ENCODE data around the gene OLFML2B. TPM values are rescaled to one million over a fixed set of nuclear protein-coding genes. Genes with fewer than 3 reads are reported as not detected.
"Not testable (repeated sequence)": the region's sequence is repeated elsewhere in the genome, so short reads cannot be mapped to it uniquely, and the experiment has no call there.

The OLFML2B gene
- total RNA-seq: 0.87 and 3.2 TPM in 2 replicates

DNA sequence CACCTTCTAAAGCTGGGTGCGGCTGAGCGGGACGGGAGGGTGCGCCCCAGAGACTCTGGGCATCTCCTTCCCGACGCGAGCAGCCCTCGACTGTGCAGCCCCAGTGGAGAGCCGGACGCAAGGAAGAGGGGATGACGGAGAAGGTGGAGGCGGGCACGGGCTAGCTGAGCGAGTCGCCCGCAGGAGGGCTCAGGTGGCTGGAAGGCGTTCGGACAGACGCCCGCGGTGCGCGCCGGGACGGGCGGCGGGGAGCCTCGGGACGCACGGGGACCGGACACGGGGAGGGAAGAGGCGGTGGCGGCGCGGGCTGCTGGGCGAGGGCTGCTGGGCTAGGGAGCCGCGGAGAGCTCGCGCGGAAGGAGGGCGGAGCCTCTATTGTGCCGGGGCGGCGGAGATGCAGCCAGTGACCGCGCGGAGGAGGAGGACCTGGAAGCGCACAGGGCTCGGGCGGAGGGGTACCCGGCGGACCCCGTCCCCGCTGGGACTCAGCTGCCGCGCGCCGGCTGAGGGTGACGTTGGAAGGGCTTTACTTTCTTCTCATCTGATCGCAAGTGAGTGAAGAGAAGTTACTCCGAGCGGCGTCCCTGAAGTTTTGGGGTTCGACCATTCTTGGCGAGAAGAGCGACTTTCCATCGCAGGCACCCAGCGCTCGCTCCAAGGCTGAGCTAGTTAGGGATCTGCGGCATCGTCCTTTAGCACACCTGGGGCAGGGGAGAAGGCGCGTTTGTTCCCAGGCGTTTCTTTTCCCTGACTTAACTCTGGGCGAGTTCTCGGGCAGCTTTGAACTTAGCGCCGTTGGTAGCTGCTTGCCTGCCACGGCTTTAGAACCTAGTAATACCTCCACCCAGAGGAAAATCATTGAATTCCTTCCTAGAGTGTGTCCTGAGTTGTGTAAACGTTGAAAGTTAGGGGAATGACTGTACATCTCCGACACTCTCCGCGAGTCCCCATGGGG lies at the start of gene OLFML2B:
Gene OLFML2B (minus strand): TSS at position 323 of the 955 bp plus-strand sequence. CDS start 439 bp downstream, outside the sequence.
- peak; percentile 90 for DNase-seq (ENCODE audit: low read depth)

DNA sequence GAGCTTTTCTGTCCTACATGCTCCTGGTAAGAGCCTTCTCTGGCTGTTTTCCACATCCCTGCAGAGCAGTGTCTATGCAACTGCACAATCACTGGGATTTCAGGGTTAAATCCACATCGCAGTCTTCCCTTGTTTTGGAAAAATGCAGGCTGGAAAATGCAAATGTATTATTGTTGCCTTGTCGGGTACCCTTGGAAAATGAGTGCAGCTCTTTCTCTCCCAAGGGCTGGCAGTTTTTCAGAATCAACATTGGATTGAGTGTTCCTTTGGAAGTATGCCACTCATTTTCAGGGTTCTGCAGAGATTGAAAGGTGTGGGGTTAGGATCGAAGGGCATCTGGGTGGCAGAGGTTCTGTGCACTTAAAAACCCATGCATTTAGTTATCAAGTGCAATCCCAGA lies 49.1 kb upstream of the OLFML2B start:
- no peak for DNase-seq (ENCODE audit: low read depth)

DNA sequence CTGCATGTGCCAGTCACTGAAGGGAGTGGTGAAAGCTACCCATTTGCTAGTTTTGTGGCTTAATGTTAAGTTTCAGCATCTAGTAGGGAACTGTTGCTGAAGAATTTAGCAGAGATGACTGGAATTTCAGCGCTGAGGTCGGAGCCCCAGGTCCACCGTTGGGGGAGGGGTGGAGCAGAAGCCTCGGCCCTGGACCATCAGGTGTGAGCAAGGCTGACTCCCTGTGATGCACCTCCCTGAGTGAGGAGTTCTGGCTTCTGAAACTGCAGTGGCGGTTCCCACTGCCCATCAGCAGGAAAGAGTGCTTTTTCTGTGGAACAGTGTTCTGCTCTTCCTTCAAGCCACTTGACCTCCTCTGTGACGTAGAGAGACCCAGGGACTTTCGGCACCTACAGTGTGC lies 47.2 kb upstream of the OLFML2B start:
- DNase-seq (ENCODE audit: low read depth): no peak

DNA sequence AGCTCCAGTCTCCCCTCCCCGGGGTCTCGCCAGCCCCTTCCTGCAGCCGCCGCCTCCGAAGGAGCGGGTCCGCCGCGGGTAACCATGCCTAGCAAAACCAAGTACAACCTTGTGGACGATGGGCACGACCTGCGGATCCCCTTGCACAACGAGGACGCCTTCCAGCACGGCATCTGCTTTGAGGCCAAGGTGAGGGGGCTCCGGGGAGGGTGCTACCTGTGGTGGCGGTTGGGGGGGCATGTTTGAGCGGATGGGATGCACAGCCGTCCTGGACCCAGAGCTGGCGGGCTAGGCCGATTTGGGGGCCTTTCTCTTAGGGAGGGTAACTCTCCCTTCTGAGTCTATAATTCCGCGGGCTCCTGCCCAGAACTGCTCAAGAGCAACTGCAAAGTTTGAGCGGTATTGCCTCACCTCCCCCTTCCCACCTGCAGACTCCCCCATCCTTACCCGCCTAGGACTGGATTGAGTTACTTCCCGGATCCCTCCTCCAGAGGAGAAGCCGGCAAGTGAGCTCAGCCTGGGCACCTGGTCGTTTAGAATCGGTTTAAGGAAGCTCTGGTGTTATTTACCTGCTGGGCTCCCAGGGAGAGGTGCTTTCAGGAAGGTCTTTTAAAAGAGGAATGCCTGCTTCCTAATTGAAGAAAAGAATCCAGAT lies 46.6 kb upstream of the OLFML2B start:
- no peak for DNase-seq (ENCODE audit: low read depth)

DNA sequence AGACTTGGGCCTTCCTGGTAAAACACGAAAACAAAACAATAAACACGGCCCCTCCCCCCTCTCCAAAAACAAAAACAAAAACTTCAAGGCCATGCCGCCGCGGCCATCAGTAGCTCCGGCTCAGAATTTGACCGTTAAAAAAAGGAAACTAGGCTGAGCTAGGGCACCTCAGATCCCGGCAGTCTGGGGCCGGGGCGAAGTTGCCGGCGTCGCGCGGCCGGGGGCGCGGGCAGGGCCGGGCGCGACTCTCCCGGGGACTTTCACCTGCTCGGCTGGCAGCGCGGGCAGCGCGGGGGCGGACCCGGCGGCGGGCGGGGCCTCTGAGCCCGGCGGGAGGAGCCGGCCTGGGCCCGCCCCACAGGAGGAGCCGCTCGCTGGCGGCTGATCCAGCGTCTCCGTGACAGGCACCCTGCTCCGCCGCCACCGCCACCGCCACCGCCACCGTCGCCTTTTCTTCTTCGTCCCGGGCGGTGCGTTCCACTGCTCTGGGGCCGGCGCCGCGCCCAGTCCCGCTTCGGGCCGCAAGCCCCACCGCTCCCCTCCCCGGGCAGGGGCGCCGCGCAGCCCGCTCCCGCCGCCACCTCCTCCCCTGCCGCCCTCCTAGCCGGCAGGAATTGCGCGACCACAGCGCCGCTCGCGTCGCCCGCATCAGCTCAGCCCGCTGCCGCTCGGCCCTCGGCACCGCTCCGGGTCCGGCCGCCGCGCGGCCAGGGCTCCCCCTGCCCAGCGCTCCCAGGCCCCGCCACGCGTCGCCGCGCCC lies 45.8 kb upstream of the OLFML2B start, which contains the start of gene NOS1AP:
Gene NOS1AP (plus strand): TSS at position 358 of the 760 bp plus-strand sequence. CDS start 487 bp downstream, outside the sequence.
- DNase-seq (ENCODE audit: low read depth): no peak

DNA sequence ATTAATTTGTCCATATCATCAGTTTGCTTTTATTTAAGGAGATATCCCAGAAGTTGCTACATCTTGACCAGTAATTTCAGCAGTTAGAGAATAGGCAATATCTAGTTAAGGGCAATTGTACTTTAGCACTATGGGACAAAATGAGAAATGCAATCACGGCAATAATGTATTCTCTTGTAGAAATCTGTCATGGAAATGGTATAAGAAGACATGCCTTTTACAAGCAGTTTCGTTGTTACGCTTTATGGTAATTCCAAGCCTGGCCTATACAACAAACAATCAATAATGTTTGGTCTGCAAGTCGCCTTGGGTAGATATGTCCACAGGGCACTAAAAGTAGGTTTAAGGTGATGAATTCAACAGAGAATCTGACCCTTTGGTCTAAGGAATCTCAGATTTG lies 44.6 kb upstream of the OLFML2B start:
- DNase-seq (ENCODE audit: low read depth): no peak

DNA sequence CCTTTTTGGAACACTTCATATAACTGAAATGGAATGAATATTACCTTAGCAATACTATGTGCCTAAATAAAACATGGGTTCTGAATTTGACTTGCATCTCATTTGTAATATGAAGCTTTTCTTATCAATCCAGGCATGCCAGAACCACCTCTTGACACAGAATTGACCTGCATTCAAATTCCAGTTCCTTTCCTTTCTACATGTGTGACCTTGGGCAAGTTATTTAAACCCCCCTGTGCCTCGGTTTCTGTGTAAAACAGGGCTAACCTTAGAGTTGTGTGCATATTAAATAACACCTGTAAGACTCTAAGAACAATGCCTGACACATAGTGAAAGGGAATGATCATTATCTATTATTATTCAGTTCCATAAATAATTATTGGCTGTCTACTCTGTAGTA lies 43.8 kb upstream of the OLFML2B start:
- DNase-seq (ENCODE audit: low read depth): no peak

DNA sequence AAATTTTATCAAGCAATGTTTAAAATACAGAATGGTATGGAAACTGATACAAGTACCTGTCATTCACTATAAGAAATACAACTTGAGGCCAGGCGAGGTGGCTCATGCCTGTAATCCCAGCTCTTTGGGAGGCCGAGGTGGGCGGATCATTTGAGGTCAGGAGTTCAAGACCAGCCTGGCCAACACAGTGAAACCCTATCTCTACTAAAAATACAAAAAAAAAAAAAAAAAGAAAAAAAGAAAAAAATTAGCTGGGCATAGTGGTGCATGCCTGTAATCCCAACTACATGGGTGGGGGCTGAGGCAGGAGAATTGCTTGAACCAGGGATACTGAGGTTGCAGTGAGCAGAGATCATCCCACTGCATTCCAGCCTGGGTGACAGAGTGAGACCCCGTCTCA lies 43.2 kb upstream of the OLFML2B start:
- not testable (repeated sequence) for DNase-seq (ENCODE audit: low read depth)

DNA sequence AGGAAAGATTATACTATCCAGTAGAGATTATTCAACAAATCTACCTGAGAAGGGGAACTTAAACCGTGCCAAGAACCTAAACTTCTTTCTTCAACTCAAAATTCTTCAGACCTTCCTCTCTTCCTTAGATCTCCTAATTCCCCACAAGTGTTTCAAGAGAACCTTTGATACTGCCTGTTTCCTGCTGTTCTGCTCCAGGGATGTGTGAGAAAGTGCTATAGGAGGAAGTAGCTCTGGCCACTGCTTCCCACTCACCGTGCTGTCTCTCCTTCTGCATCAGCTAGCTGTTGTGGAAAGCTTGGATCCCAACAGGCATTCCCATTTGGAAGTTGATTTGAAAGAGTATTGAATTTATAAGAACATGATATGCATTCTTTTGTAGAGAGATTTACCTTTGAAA lies 41.3 kb upstream of the OLFML2B start:
- no peak for DNase-seq (ENCODE audit: low read depth)

DNA sequence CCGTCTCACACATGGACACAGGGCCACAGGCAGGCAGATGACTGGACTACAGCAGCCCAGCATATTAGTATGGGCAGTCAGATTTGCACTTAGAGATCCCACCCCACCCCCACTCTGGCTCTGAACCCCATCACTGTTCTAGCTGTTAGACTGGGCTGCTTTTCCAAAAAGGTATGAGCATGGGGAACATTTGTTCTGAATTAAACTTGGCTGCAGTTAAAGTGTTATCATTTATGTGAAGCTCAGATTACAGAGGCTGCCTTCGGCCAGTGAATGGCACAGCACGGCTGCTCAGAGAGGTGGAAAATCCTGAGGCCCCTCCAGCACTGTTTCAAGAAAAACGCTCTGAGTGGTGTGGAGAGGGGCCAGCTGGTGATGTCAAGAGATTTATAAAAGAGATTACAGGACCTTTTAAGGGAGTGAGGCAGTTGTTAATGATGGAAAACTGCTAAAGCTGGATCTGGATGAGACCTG lies 38.9 kb upstream of the OLFML2B start:
- DNase-seq (ENCODE audit: low read depth): no peak

DNA sequence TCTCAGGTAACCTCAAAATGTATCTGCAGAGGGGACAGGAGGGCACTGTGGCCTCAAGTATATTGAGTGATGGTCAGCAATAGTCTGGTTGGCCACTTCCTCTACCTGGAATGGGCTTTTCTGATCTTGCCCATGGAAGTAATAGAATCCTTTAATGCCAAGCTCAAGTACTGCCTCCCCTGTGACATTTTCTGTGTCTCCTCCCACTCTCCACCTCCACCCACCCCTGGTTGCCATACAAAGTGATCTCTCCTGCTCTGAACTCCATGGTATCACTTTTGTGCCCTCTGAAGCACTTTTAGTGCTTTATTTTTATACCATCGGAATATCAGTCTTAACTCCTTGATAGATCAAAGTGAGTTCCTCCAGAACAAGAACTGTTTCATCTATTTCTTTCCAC lies 36.6 kb upstream of the OLFML2B start:
- DNase-seq (ENCODE audit: low read depth): no peak

DNA sequence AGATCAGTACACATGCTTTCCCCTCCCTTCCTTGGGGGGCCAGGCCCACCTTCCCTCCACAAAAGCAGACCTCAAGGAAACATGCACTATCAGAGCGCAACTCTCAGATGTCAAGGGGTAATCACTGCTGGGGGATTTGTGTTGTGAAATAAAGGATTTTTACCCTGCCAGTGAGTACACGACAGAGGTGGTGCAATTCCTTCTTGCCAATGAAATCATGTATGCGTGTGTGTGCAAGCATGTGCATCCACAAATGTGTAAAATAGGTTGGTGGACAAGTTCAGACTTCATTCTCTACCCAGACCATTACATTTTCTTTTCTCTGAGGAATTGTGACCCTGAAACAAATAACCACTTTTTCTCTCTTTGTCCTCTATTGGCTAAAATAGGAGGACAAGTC lies 36.1 kb upstream of the OLFML2B start:
- DNase-seq (ENCODE audit: low read depth): no peak

DNA sequence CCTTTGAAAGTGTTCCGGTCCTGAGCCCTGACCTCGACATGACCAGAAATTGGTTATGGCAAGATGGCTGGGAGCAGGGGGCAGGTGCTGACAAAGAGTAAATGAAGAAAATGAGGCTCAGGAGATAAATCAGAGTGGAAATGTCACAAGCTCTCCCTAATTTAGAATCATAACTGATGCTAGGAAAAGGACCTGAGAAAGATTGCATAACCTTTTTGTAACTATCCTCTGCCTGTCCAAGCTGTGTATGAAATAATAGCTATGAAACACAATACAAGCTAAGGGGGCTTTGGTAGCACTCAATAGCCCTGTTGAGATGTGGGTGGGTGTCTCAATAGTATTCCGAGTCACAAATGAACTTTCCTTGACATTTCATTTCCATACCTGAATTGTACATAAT lies 32.9 kb upstream of the OLFML2B start:
- DNase-seq (ENCODE audit: low read depth): no peak

DNA sequence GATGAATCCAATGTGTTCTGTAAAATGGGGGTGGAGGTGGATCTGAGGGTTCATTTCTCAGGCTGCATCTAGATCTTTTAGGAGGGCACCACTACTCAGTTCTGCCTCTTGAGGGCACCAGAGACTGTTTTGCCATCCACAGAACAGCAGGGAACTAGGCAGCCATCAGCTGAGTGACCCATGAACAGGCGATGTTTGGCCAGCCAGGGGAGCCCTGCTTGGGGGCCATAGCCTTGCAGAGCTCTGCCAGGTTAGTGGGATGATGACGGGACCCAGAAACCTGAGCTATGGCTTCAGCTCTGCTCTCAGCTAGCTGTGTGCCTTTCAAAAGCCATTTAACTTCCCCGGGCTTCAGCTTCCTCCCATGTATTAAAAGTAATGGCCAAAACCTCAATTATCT lies 32.4 kb upstream of the OLFML2B start:
- peak; percentile 59 for DNase-seq (ENCODE audit: low read depth)

DNA sequence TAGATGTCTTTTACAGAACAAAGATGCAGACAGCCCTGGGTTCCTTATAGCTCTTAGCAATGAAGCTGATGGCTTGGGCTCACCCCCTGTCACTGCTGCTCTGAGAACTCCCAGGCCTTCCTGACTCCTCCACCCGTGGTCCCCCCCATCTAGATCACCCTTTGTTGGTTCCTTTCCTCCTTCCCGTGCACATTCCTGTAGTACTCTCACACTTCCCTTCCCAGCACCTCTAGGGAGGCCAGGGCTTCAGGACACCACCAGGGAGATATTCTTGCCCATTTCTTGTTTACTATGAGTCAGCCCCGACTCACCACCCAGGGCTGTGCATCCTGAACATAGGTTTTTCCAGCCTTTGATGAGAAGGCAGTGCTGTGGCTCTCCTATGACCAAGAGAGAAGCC lies 31.4 kb upstream of the OLFML2B start:
- peak; percentile 93 for DNase-seq (ENCODE audit: low read depth)

DNA sequence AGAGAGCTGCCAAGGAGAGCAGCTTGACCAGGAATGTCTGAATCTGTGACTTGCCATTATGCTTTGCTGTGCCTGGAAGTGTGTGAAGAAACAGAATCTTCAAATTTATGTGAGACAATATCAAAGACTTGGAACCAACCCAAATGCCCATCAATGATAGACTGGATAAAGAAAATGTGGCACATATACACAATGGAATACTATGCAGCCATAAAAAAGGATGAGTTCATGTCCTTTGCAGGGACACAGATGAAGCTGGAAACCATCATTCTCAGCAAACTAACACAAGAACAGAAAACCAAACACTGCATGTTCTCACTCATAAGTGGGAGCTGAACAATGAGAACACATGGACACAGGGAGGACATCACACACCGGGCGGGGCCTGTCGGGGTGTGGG lies 30.3 kb upstream of the OLFML2B start:
- DNase-seq (ENCODE audit: low read depth): not testable (repeated sequence)

DNA sequence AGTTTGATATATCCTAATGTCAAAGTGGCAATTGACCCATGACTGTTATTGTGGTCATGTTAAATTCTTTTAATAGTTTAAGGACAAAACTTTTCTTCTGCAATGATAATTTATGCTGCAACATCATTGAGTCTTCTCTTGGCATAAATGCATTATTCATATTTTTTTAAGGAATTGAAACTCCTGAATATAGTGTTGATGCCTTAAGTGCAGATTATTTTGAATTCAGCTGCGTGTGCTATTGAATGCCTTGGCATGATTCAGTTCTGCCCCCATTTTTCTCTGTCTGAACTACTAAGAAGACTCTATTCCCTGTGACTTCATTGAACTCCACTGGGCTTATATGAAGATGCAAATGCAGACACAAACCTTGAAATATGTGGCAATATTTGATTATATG lies 23.3 kb upstream of the OLFML2B start:
- no peak for DNase-seq (ENCODE audit: low read depth)

DNA sequence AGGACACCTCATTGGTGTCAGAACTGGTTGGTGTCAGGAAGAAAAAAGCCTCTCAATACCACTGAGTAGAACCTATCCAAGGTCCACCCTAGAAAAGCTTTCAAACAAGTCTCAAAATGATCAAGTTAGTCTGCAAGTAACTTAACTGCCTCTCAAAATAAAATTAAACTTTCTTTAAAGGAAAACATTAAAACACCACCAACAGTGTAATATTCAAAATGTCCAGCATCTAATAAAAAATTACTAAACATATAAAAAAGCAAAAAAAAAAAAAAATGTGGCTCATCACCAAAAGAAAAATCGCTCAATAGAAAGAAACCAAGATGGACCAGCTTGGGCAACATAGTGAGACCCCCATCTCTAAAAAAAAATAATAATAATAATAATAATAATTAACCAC lies 18.7 kb upstream of the OLFML2B start:
- DNase-seq (ENCODE audit: low read depth): no peak

DNA sequence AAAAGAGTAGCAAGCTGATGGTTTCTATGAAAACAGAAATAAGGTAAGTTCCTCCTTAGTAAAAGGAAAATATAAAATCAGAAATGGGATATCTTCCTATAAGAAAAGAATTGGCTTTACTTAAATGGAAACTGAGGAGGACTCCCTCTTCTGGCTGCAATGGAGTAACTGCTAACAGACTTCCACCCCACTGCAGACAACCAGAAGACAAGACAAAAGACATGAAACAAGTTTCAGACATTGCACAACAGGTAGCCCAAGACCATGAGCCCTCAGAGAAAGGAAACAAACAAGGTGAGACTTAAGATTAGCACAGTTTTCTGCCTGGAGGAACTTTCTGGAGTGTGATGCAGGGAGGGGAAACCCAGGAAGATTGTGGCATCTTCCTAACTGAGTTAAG lies 17.0 kb upstream of the OLFML2B start:
- peak; percentile 60 for DNase-seq (ENCODE audit: low read depth)

DNA sequence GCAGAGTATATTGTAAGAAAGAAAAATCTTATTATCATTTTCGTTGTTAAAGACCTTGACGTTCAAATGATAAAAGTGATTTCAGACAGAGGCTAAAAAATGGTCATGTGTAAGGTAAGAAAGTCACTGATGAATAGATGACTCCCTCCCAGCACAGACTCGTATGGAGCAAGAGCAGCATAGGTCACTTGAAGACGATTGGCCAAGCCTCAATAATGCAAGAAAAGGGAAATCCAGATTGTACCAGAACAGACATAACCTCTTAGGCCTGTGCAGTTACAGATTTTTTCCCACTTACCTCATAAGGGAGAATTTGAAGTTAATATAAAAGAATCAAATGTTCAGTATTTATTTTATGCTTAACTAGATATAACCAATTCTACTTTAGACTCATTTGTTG lies 16.3 kb upstream of the OLFML2B start:
- no peak for DNase-seq (ENCODE audit: low read depth)

DNA sequence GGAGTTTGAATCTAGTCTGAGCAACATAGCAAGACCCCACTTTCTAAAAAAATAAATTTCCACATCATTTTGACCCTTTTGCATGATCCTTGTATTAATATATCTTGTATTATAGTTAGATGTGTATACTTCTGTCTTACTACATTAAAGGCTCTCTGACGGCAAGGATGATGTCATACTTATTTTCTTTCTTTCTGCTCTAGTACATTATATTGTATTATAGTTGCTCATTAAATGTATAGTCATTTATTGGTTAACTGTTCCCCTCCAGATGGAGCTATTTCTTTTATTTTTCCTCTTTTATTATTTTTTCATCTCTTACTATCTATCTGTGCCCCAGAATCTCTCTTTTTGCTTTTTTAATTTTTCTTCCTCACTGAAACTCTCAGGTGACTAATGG lies 15.0 kb upstream of the OLFML2B start:
- no peak for DNase-seq (ENCODE audit: low read depth)

DNA sequence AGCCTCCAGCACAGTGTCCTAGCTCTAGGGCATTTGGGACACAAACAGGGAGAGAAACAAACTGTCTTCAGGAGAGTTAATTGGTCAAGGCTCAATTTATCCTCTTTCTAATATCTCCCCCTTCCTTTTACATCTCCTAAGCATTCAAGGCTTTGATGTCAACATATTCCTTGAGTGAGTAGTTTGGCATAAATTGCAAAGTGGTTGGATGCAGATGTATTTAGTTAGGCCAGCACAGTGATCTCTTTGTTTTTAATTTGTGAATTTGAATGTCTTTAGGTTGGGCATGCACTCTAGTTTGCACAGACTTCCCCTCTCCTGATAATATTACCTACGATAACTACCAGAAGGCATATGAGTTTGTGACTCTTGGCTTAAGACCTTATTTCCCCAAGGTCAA lies 12.5 kb upstream of the OLFML2B start:
- no peak for DNase-seq (ENCODE audit: low read depth)

Data from renal cortical epithelial cell (primary cell).